Endothelial cell of umbilical vein (primary cell): ENCODE measurements around the gene SLC17A9. TPM values are rescaled to one million over a fixed set of nuclear protein-coding genes. Genes with fewer than 3 reads are reported as not detected.
A peak's percentile ranks its signal among the peaks of the same experiment; 100 is the strongest.

Experiments used
- BruUV-seq: library from RNA; stranded (reverse); fragments of 400-500 nt; replicated peaks from 2 replicates; lab custom pipeline; 2021; lab: Mats Ljungman, UMichigan
- CTCF ChIA-PET: fragments of 300-600, 350-600 bp; sonication (Branson Sonifier 250); formaldehyde crosslinking; loops from one replicate; lab custom pipeline; 2021; ENCODE audit warnings: antibody characterized with exemption, inconsistent platforms; lab: Charles Lee
- POLR2A ChIA-PET: fragments of 300-600, 350-600 bp; sonication (Branson Sonifier 250); formaldehyde crosslinking; loops from one replicate; lab custom pipeline; 2021; ENCODE audit warnings: antibody characterized with exemption, inconsistent platforms; lab: Charles Lee
- DNase-seq: peaks from one replicate; pipeline ENCODE4 v3.0.0-alpha.2; 2011; ENCODE audit warnings: low read depth, low spot score
- FAIRE-seq: peaks from 2 replicates; lab custom pipeline; 2011; peaks lifted over from hg19 to GRCh38; lab: Jason Lieb, UNC
- H2AFZ ChIP-seq: 2 replicates; pipeline ENCODE4 v1.6.0; 2012; ENCODE audit warnings: low read depth, low read length, control low read depth, inconsistent platforms
- H3K27ac ChIP-seq: 2 replicates; pipeline ENCODE4 v1.5.1; 2011; ENCODE audit warnings: low read depth, mild to moderate bottlenecking, control low read depth, low read length, moderate library complexity; ENCODE audit not compliant: insufficient read depth
- H3K27me3 ChIP-seq, 2 experiments: 2 replicates each; pipeline versions ENCODE4 v1.6.0 to v1.6.1; 2011; ENCODE audit warnings: low read length in 2 of 2, mixed read lengths in 1 of 2; ENCODE audit not compliant: control insufficient read depth in 2 of 2, insufficient read depth in 2 of 2
- H3K36me3 ChIP-seq, 2 experiments: 2 replicates in 1 of 2; 3 replicates in 1 of 2; pipeline ENCODE4 v1.5.1; 2011; ENCODE audit warnings: low read length in 2 of 2, mild to moderate bottlenecking in 1 of 2, moderate library complexity in 1 of 2; ENCODE audit not compliant: control insufficient read depth in 2 of 2, insufficient read depth in 2 of 2; ENCODE audit errors: extremely low read depth in 1 of 2
- H3K4me1 ChIP-seq: 3 replicates; pipeline ENCODE4 v1.5.1; 2011; ENCODE audit warnings: mild to moderate bottlenecking, low read length; ENCODE audit not compliant: control insufficient read depth, insufficient read depth; ENCODE audit errors: extremely low read depth
- H3K4me2 ChIP-seq: 2 replicates; pipeline ENCODE4 v1.6.1; 2011; ENCODE audit warnings: low read length, control low read depth, mixed read lengths; ENCODE audit not compliant: insufficient read depth
- H3K4me3 ChIP-seq, 3 experiments: fragments of 200-600 bp in 1 of 3; sonication (generic), shearing (Covaris generic) in 1 of 3; replicated peaks in 1 of 3; 2 replicates each; pipeline ENCODE4 v1.5.1; 2011 to 2016; ENCODE audit warnings: control low read depth in 3 of 3, low read length in 3 of 3, mild to moderate bottlenecking in 2 of 3, inconsistent platforms in 1 of 3, low read depth in 1 of 3, moderate library complexity in 1 of 3; ENCODE audit not compliant: insufficient read depth in 1 of 3
- H3K79me2 ChIP-seq: 2 replicates; pipeline ENCODE4 v1.6.0; 2012; ENCODE audit warnings: low read length, inconsistent platforms; ENCODE audit not compliant: control insufficient read depth, insufficient read depth
- H3K9ac ChIP-seq: replicated peaks from 2 replicates; pipeline ENCODE3; 2011; ENCODE audit warnings: low read length, control low read depth; ENCODE audit not compliant: insufficient read depth; ENCODE audit errors: extremely low read depth
- H3K9me1 ChIP-seq: replicated peaks from 3 replicates; pipeline ENCODE4 v1.6.0; 2011; ENCODE audit warnings: mild to moderate bottlenecking, low read length; ENCODE audit not compliant: control insufficient read depth, insufficient read depth; ENCODE audit errors: extremely low read depth
- H3K9me3 ChIP-seq: replicated peaks from 2 replicates; pipeline ENCODE4 v1.5.1; 2012; ENCODE audit warnings: low read length, inconsistent platforms; ENCODE audit not compliant: control insufficient read depth, insufficient read depth
- H4K20me1 ChIP-seq: replicated peaks from 2 replicates; pipeline ENCODE3; 2011; ENCODE audit warnings: mild to moderate bottlenecking, low read length; ENCODE audit not compliant: control insufficient read depth, insufficient read depth; ENCODE audit errors: extremely low read depth
- CTCF ChIP-seq, 2 donors: IDR thresholded peaks; 1 replicate in 1 of 2; 2 replicates in 1 of 2; pipeline ENCODE4 v1.5.1; 2011; ENCODE audit warnings: low read length in 2 of 2, mild to moderate bottlenecking in 2 of 2, moderate library complexity in 2 of 2, control low read depth in 1 of 2, inconsistent platforms in 1 of 2, low read depth in 1 of 2; ENCODE audit not compliant: insufficient read depth in 1 of 2; ENCODE audit errors: extremely low read depth in 1 of 2
- EZH2 ChIP-seq: IDR thresholded peaks from 2 replicates; pipeline ENCODE4 v1.6.1; 2012; ENCODE audit warnings: borderline replicate concordance, low read depth, mild to moderate bottlenecking, moderate library complexity, low read length, inconsistent platforms; ENCODE audit not compliant: severe bottlenecking
- POLR2A ChIP-seq: IDR thresholded peaks from 2 replicates; pipeline ENCODE4 v1.6.1; 2012; ENCODE audit warnings: low read depth, mild to moderate bottlenecking, control low read depth, low read length
- POLR2AphosphoS5 ChIP-seq: IDR thresholded peaks from 2 replicates; pipeline ENCODE4 v1.6.1; 2012; ENCODE audit warnings: low read depth, mild to moderate bottlenecking, control low read depth, low read length, moderate library complexity; ENCODE audit not compliant: insufficient read depth
- dilution Hi-C: fragments of 300-500 bp; cut with MboI; formaldehyde crosslinking; loops from one replicate; pipeline ENCODE4 v1.15.0; 2019; ENCODE audit warnings: low sequenced_read_pairs; ENCODE audit not compliant: extremely low pct_ligation_motif_present
- intact Hi-C: fragments of 100-400 bp; cut with micrococcal nuclease; formaldehyde crosslinking; loops from one replicate; pipeline ENCODE4 v1.10.0; 2022
- polyA plus RNA-seq, 4 experiments: library from polyadenylated mRNA; depleted of rRNA in 3 of 4; stranded (reverse) in 3 of 4; unstranded in 1 of 4; fragments of >200 nt; gene quantifications; 2 replicates each; pipeline versions ENCODE4 v1.2.1 to v1.2.3, GENCODE V29; 2011 to 2012; ENCODE audit warnings: missing spikeins in 1 of 4
- total RNA-seq: library from RNA; stranded (reverse); gene quantifications from 2 replicates; pipeline ENCODE4 v1.2.3, GENCODE V29; 2021

SLC17A9 gene
- total and polyA plus RNA-seq, 2 donors (not counting 3 experiments of a cell fraction or from before 2014, with no cell fraction given) = 38.2 to 44.5 TPM

GRCh38 chr20:62907384-62908317 lies 44.9 kb upstream of the SLC17A9 start:
- Histone ChIP-seq H3K27me3 (no peaks in the 10 kb centered on the region), H3K9me1 (no peaks in the 10 kb centered on the region), H3K9me3 (no peaks in the 10 kb centered on the region), H3K9ac (no peak overlapping the region), H4K20me1 (no peaks in the 10 kb centered on the region), H2AFZ (no peak overlapping the region), H3K27ac (no peak overlapping the region), H3K36me3 (peaks cover 50 to 64% of the 10 kb centered on the region in 2 experiments), H3K4me3 (no peak overlapping the region), H3K4me2 (no peak overlapping the region), H3K4me1 (no peaks in the 10 kb centered on the region), H3K79me2 (peaks cover 52% of the 10 kb centered on the region)
- TF ChIP-seq CTCF (IDR thresholded peaks at IDR 0.05; ENCODE audit: extremely low read depth in 1 of 2, insufficient read depth in 1 of 2, low read depth in 1 of 2, low read length in 2 of 2) (peak; percentile 42 to 59), EZH2 (no peak), POLR2AphosphoS5 (no peak), POLR2A (no peak)
- dilution Hi-C loops (no loop called here), intact Hi-C loops (no loop called here)
- POLR2A ChIA-PET = interaction anchor here (0.5 kb wide), 1 partner anchor 36 kb away, joined by 3 read pairs; no protein-coding TSS in a partner anchor
- DNase-seq = no peak
- CTCF ChIA-PET = interaction anchor here (0.6 to 1.9 kb wide), 16 partner anchors 9 to 47 kb away, joined by 3 to 16 read pairs (median 3); partner anchors contain the start of gene GID8
- BruUV-seq = no TSS peak
- FAIRE-seq = no peak
